HEK293 (cell line): ENCODE data around the gene ARHGAP6.

Experiments used
- CTCF ChIP-seq: fragments of 450-650 bp; formaldehyde crosslinking; IDR thresholded peaks from 2 replicates; pipeline ENCODE4 v1.5.1; 2016; ENCODE audit warnings: missing biosample characterization, missing genetic modification characterization
- SP3 ChIP-seq: fragments of 450-650 bp; formaldehyde crosslinking; IDR thresholded peaks from 2 replicates; pipeline ENCODE4 v1.5.1; 2016; ENCODE audit warnings: missing biosample characterization, missing genetic modification characterization
- ZFP37 ChIP-seq: fragments of 450-650 bp; formaldehyde crosslinking; IDR thresholded peaks from 2 replicates; pipeline ENCODE4 v1.5.1; 2016; ENCODE audit warnings: missing biosample characterization, missing genetic modification characterization
- ZNF324 ChIP-seq: fragments of 450-650 bp; formaldehyde crosslinking; IDR thresholded peaks from 2 replicates; pipeline ENCODE4 v1.5.1; 2016; ENCODE audit warnings: missing biosample characterization, missing genetic modification characterization
- ZNF423 ChIP-seq: fragments of 450-650 bp; formaldehyde crosslinking; IDR thresholded peaks from 2 replicates; pipeline ENCODE4 v1.5.1; 2016; ENCODE audit warnings: missing biosample characterization, missing genetic modification characterization
- ZNF621 ChIP-seq: fragments of 450-650 bp; formaldehyde crosslinking; IDR thresholded peaks from 2 replicates; pipeline ENCODE4 v1.5.1; 2017; ENCODE audit warnings: missing biosample characterization, missing genetic modification characterization

GRCh38 chrX:11629593-11630211 is 36.0 kb downstream of the ARHGAP6 start:
- TF ChIP-seq CTCF (tag by site-specific recombination) = no peak
- TF ChIP-seq ZNF324 = no peak
- no peak for TF ChIP-seq ZNF621 (tag by site-specific recombination)
- no peak for TF ChIP-seq ZFP37 (tag by site-specific recombination)
- no peak for TF ChIP-seq SP3 (tag by site-specific recombination)
- TF ChIP-seq ZNF423 (tag by site-specific recombination) = no peak
